HCT116 (cell line): ENCODE measurements around the gene RNF39. TPM values are rescaled to one million over a fixed set of nuclear protein-coding genes. Genes with fewer than 3 reads are reported as not detected.

ENCODE experiments used
- ATAC-seq: fragments of 200-7000 bp; cut with Tn5 transposase; 2 replicates; pipeline ENCODE4 v1.9.1; 2020; ENCODE audit warnings: mild to moderate bottlenecking, moderate library complexity
- BruUV-seq: library from RNA; stranded (reverse); fragments of 400-500 nt; replicated peaks from 2 replicates; lab custom pipeline; 2021; lab: Mats Ljungman, UMichigan
- CTCF ChIA-PET: fragments of 300-600 bp; sonication (Branson Sonifier 250); formaldehyde crosslinking; loops from one replicate; lab custom pipeline; 2021; ENCODE audit warnings: antibody characterized with exemption; lab: Charles Lee
- POLR2A ChIA-PET: fragments of 300-600, 350-600 bp; sonication (Branson Sonifier 250); formaldehyde crosslinking; loops from one replicate; lab custom pipeline; 2021; ENCODE audit warnings: antibody characterized with exemption; lab: Charles Lee
- RAD21 ChIA-PET, 2 experiments: fragments of 300-600 bp; sonication (Branson Sonifier 250); formaldehyde crosslinking; loops; one replicate each; lab custom pipeline; 2023; ENCODE audit warnings: low total read pairs in 2 of 2; ENCODE audit not compliant: uncharacterized antibody in 2 of 2, unreplicated experiment in 2 of 2, low non-redundant PET in 1 of 2; lab: Charles Lee
- DNase-seq: peaks from one replicate; pipeline ENCODE4 v3.0.0-alpha.2; 2010; ENCODE audit warnings: low read depth, low spot score
- H2AFZ ChIP-seq: fragments of 200-600 bp; shearing (Covaris generic), sonication (generic); 2 replicates; pipeline ENCODE4 v1.6.1; 2017; ENCODE audit warnings: low read depth, mixed run types, mixed read lengths, antibody characterized with exemption, low read length; ENCODE audit not compliant: poor library complexity, severe bottlenecking
- H3K27ac ChIP-seq: 2 replicates; pipeline ENCODE4 v1.5.1; 2012; ENCODE audit warnings: low read depth, low read length
- H3K27me3 ChIP-seq: fragments of 200-600 bp; sonication (generic); 2 replicates; pipeline ENCODE4 v1.6.1; 2016; ENCODE audit warnings: mixed run types, low read length, mixed read lengths; ENCODE audit not compliant: insufficient read depth
- H3K36me3 ChIP-seq, 2 experiments: fragments of 200-500 bp in 1 of 2; fragments of 200-600 bp in 1 of 2; sonication (Bioruptor generic) in 1 of 2; sonication (generic) in 1 of 2; 2 replicates each; pipeline versions ENCODE4 v1.5.1 to v1.6.1; 2014 to 2016; ENCODE audit warnings: low read length in 2 of 2, inconsistent platforms in 1 of 2, mixed read lengths in 1 of 2, mixed run types in 1 of 2; ENCODE audit not compliant: insufficient read depth in 2 of 2, control insufficient read depth in 1 of 2
- H3K4me1 ChIP-seq, 2 experiments: fragments of 200-600 bp in 1 of 2; sonication (generic) in 1 of 2; 2 replicates each; pipeline versions ENCODE4 v1.5.1 to v1.6.1; 2012 to 2017; ENCODE audit warnings: low read length in 2 of 2, inconsistent platforms in 1 of 2, mild to moderate bottlenecking in 1 of 2, mixed read lengths in 1 of 2, mixed run types in 1 of 2, moderate library complexity in 1 of 2; ENCODE audit not compliant: insufficient read depth in 2 of 2, control insufficient read depth in 1 of 2
- H3K4me2 ChIP-seq: fragments of 200-600 bp; sonication (generic); 2 replicates; pipeline ENCODE4 v1.6.1; 2017; ENCODE audit warnings: mixed run types, low read length, mixed read lengths
- H3K4me3 ChIP-seq, 2 experiments: fragments of 200-600 bp in 1 of 2; sonication (generic) in 1 of 2; replicated peaks in 1 of 2; 2 replicates each; pipeline ENCODE4 v1.5.1; 2011 to 2016; ENCODE audit warnings: low read length in 2 of 2, control low read depth in 1 of 2, low read depth in 1 of 2, mild to moderate bottlenecking in 1 of 2, mixed read lengths in 1 of 2, mixed run types in 1 of 2
- H3K79me2 ChIP-seq: fragments of 200-600 bp; sonication (generic); 2 replicates; pipeline ENCODE4 v1.6.1; 2017; ENCODE audit warnings: mild to moderate bottlenecking, mixed run types, low read length, moderate library complexity, mixed read lengths; ENCODE audit not compliant: insufficient read depth
- H3K9ac ChIP-seq: fragments of 200-600 bp; sonication (generic); 2 replicates; pipeline ENCODE4 v1.6.1; 2016; ENCODE audit warnings: low read length, mixed read lengths
- H3K9me2 ChIP-seq: fragments of 200-600 bp; sonication (generic), shearing (Covaris generic); 2 replicates; pipeline ENCODE4 v1.6.1; 2017; ENCODE audit warnings: mixed run types, mild to moderate bottlenecking, moderate library complexity; ENCODE audit not compliant: insufficient read depth
- H3K9me3 ChIP-seq, 2 experiments: fragments of 200-500 bp in 1 of 2; fragments of 200-600 bp in 1 of 2; sonication (Bioruptor generic) in 1 of 2; sonication (generic) in 1 of 2; 2 replicates each; pipeline ENCODE4 v1.6.1; 2014 to 2017; ENCODE audit warnings: low read length in 2 of 2, mixed read lengths in 2 of 2, inconsistent platforms in 1 of 2, low read depth in 1 of 2, mild to moderate bottlenecking in 1 of 2, mixed run types in 1 of 2, moderate library complexity in 1 of 2; ENCODE audit not compliant: control insufficient read depth in 1 of 2, insufficient read depth in 1 of 2
- H4K20me1 ChIP-seq: fragments of 200-600 bp; sonication (generic), shearing (Covaris generic); 2 replicates; pipeline ENCODE4 v1.6.1; 2017; ENCODE audit warnings: mixed run types, mild to moderate bottlenecking, moderate library complexity; ENCODE audit not compliant: insufficient read depth
- ATF3 ChIP-seq: IDR thresholded peaks from 2 replicates; pipeline ENCODE4 v1.6.1; 2012
- CEBPB ChIP-seq: IDR thresholded peaks from 2 replicates; pipeline ENCODE4 v1.6.1; 2012; ENCODE audit warnings: low read depth
- CTCF ChIP-seq, 3 experiments: fragments of 200-600 bp in 1 of 3; sonication (generic) in 1 of 3; IDR thresholded peaks in 2 of 3; conservative IDR thresholded peaks in 1 of 3; 2 replicates each; pipeline ENCODE4 v1.5.1; 2012 to 2017; ENCODE audit warnings: low read depth in 2 of 3, low read length in 2 of 3, antibody characterized with exemption in 1 of 3, borderline replicate concordance in 1 of 3, control low read depth in 1 of 3, mild to moderate bottlenecking in 1 of 3, mixed read lengths in 1 of 3, mixed run types in 1 of 3, moderate library complexity in 1 of 3; ENCODE audit not compliant: insufficient read depth in 1 of 3
- EZH2 ChIP-seq: fragments of 200-600 bp; sonication (generic); IDR thresholded peaks from 2 replicates; pipeline ENCODE4 v1.6.1; 2017; ENCODE audit warnings: antibody characterized with exemption, mixed run types
- EZH2phosphoT487 ChIP-seq: fragments of 200-600 bp; IDR thresholded peaks from 2 replicates; pipeline ENCODE4 v1.6.1; 2018; ENCODE audit warnings: antibody characterized with exemption, borderline replicate concordance
- FOSL1 ChIP-seq: IDR thresholded peaks from 2 replicates; pipeline ENCODE4 v1.6.1; 2012; ENCODE audit warnings: low read depth
- JUND ChIP-seq: IDR thresholded peaks from 2 replicates; pipeline ENCODE4 v1.6.1; 2012
- MAX ChIP-seq: IDR thresholded peaks from 2 replicates; pipeline ENCODE4 v1.6.1; 2012
- POLR2A ChIP-seq: IDR thresholded peaks from 2 replicates; pipeline ENCODE4 v1.7.0; 2011; ENCODE audit warnings: borderline replicate concordance; ENCODE audit not compliant: insufficient read depth, insufficient read length; ENCODE audit errors: extremely low read depth
- POLR2AphosphoS5 ChIP-seq: IDR thresholded peaks from 2 replicates; pipeline ENCODE4 v1.6.1; 2011; ENCODE audit warnings: mild to moderate bottlenecking, low read depth, low read length, moderate library complexity
- RAD21 ChIP-seq: IDR thresholded peaks from 2 replicates; pipeline ENCODE4 v1.6.1; 2012; ENCODE audit warnings: low read depth, mild to moderate bottlenecking
- SRF ChIP-seq: IDR thresholded peaks from 2 replicates; pipeline ENCODE4 v1.6.1; 2012; ENCODE audit warnings: low read depth
- TCF7L2 ChIP-seq: IDR thresholded peaks from 2 replicates; pipeline ENCODE4 v1.7.0; 2011; ENCODE audit warnings: borderline replicate concordance, inconsistent platforms; ENCODE audit not compliant: insufficient read depth, insufficient read length; ENCODE audit errors: extremely low read depth
- ZBTB33 ChIP-seq: IDR thresholded peaks from 2 replicates; pipeline ENCODE4 v1.6.1; 2011; ENCODE audit warnings: mild to moderate bottlenecking, low read length, moderate library complexity; ENCODE audit not compliant: insufficient replicate concordance; ENCODE audit errors: extremely low read depth
- ZNF274 ChIP-seq: fragments of 200-500 bp; sonication (Bioruptor generic); IDR thresholded peaks from 2 replicates; pipeline ENCODE4 v1.6.1; 2014; ENCODE audit warnings: mild to moderate bottlenecking, low read depth, low read length, inconsistent platforms
- intact Hi-C: fragments of 100-400 bp; cut with micrococcal nuclease; formaldehyde crosslinking; loops from 2 replicates; pipeline ENCODE4 v1.10.0; 2022
- total RNA-seq: library from RNA; stranded (reverse); gene quantifications from one replicate; pipeline ENCODE4 v1.2.1, GENCODE V29; 2021; ENCODE audit not compliant: unreplicated experiment

The RNF39 gene
- total RNA-seq, 1 experiment from 2014 or later: 0.22 TPM

- POLR2A ChIA-PET: no interaction called here
- ATAC-seq: no peak
Measured at GRCh38 chr6:30042476-30042875, 33.1 kb downstream of the RNF39 start.

GRCh38 chr6:30041821-30042220, 33.7 kb downstream of the RNF39 start:
- ChIA-PET CTCF (no interaction called here), POLR2A (no interaction called here)
- H3K27ac ChIP-seq: no peak overlapping the region
- TF ChIP-seq ATF3 (no peak), EZH2 (no peak), ZNF274 (no peak), POLR2A (no peak), EZH2phosphoT487 (no peak), CTCF (IDR thresholded peaks at IDR 0.05 in 2 of 3, conservative IDR thresholded peaks at IDR 0.05 in 1 of 3; ENCODE audit: borderline replicate concordance in 1 of 3, insufficient read depth in 1 of 3, low read depth in 2 of 3, low read length in 2 of 3) (no peak), SRF (no peak), POLR2AphosphoS5 (no peak), JUND (no peak), RAD21 (no peak), ZBTB33 (no peak), FOSL1 (no peak)

More at GRCh38 chr6:30042476-30042875, 33.1 kb downstream of the RNF39 start:
- H3K79me2 ChIP-seq: no peaks in the 10 kb centered on the region
- no peak overlapping the region for H3K4me2 ChIP-seq
- H3K9me3 ChIP-seq: no peaks in the 10 kb centered on the region
- TF ChIP-seq CEBPB (no peak), TCF7L2 (no peak), MAX (no peak)
- TF ChIP-seq, all 23 proteins: peak for 0
- no TSS peak for BruUV-seq
- no peaks in the 10 kb centered on the region for H3K27me3 ChIP-seq
- H3K9ac ChIP-seq: no peak overlapping the region
- no peak overlapping the region for H3K27ac ChIP-seq
- intact Hi-C loops: no loop called here
- no peak overlapping the region for H2AFZ ChIP-seq
- no peaks in the 10 kb centered on the region for H3K36me3 ChIP-seq
- no peaks in the 10 kb centered on the region for H3K9me2 ChIP-seq
- H3K4me1 ChIP-seq: no peaks in the 10 kb centered on the region
- ChIA-PET CTCF (no interaction called here), RAD21 (no interaction called here)
- no peak for DNase-seq
- no peak overlapping the region for H3K4me3 ChIP-seq
- no peaks in the 10 kb centered on the region for H4K20me1 ChIP-seq

More at GRCh38 chr6:30041821-30042220, 33.7 kb downstream of the RNF39 start:
- H3K9me2 ChIP-seq: no peaks in the 10 kb centered on the region
- no peaks in the 10 kb centered on the region for H4K20me1 ChIP-seq
- H3K36me3 ChIP-seq: no peaks in the 10 kb centered on the region
- no peak overlapping the region for H3K9ac ChIP-seq
- no peaks in the 10 kb centered on the region for H3K4me1 ChIP-seq
- RAD21 ChIA-PET: no interaction called here
- no peaks in the 10 kb centered on the region for H3K9me3 ChIP-seq
- no peak overlapping the region for H2AFZ ChIP-seq
- DNase-seq: no peak
- no peaks in the 10 kb centered on the region for H3K79me2 ChIP-seq
- no peak overlapping the region for H3K4me2 ChIP-seq
- no TSS peak for BruUV-seq
- no peaks in the 10 kb centered on the region for H3K27me3 ChIP-seq
- no peak for ATAC-seq
- intact Hi-C loops: no loop called here
- no peak overlapping the region for H3K4me3 ChIP-seq
